HG02884 (cell line): Measurements from ENCODE around the gene RANBP6.
"Not testable (repeated sequence)": the region's sequence is repeated elsewhere in the genome, so short reads cannot be mapped to it uniquely, and the experiment has no call there.

Source experiments
- ATAC-seq: cut with Tn5 transposase; IDR thresholded peaks from one replicate; pipeline ENCODE4 v1.9.1; 2021; ENCODE audit warnings: mild to moderate bottlenecking, moderate library complexity; ENCODE audit not compliant: unreplicated experiment

Gene RANBP6

DNA sequence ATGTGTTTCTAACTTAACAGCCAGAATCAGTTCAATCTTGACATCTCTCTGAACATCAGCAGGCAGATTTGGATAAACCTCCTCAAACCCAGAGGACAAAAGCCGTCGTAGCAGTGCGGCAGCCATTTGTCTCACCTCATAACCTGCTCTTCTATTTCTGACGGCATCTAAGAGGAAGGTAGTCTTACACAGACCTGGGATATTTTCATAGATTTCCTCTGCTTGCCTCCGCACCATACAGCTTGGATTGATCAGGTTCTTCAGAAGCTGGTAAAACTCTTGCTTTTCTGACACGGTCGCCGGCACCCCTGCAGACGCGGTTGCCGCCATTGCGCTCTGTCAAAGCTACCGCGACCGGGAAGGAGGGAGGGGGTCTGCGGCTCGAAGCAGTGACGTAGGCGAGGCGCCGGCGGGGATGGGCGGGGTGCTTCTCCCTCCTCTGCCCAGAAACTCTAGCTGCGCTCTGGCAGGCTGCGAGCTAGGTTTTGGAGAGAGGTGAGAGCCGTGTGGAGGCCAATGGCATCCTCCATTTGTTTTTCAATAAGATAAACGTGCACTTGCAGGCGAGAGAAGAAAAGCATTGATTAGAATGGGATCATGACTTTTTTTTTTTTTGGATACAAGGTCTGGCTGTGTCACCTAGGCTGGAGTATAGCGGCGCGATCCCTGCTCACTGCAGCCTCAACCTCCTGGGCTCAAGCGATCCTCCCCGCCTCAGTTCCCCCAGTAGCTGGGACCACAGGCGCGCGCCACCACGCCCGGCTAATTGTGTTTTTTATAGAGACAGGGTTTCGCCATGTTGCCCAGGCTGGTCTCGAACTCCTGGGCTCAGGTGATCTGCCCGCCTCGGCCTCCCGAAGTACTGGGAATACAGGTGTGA, at the start of gene RANBP6:
TSS of gene RANBP6 (minus strand) at position 347 of the 880 bp plus-strand sequence. CDS start at position 330, 17 bp downstream.
- peak; percentile 97 for ATAC-seq

GRCh38 chr9:6063146-6063545, 47.7 kb upstream of the RANBP6 start:
- not testable (repeated sequence) for ATAC-seq

DNA sequence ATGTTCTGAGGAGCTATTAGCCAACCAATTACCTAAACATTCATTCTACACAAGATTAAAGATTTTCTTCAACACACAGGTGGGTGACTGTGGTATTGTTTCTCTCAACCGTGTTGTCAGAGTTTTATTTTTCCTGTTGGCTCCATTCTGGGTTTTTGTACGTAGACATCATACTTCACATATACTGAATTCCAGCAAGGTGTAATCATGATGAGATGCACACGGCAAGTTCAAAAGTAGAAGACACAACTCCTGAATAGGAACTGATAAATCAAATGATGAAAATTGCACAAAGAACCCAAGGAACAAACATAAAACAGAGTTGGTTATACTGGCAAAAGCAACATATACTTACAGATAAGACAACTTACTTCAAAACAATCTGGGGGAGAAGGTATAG, 40.2 kb upstream of the RANBP6 start:
- no peak for ATAC-seq

DNA sequence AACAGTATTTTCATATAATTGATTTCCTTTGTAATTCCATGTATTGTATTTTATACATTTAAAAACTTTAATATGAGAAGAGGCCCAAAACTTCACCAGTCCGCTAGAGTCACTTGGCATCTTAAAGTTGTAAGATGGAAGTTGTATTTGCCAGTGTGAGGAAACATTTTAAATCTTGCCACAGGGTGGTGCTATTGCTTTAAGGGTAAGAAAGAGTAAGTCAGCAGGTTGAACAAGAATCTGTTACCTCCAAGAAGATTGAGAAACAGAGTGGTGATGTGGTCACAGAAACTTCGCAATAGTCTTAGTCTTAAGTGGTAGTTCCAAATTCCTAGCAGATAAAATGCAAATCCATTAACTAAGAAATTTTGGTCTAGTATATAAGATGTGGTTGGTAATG, 39.8 kb upstream of the RANBP6 start:
- peak; percentile 71 for ATAC-seq

GRCh38 chr9:6054280-6055099, 39.1 kb upstream of the RANBP6 start:
- no peak for ATAC-seq

- no peak for ATAC-seq
Observed at GRCh38 chr9:6052293-6052919, 37.0 kb upstream of the RANBP6 start.

DNA sequence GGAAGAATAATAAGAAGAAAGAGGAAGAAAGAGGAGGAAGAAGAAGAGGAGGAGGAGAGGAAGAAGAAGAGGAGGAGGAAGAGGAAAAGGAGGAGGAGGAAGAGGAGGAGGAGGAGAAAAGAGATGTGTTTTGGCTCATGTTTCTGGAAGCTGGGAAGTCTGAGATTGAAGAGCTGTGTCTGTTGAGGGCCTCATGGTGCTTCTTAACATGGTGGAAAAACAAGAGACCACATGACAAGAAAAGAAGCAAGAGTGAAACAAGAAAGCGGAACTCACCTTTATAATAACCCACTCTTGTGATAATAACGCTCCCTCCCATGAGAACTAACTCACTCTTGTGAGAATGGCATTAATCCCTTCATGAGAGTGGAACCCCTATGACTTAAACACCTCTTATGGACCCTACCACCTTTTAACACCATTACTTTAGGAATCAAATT, 36.1 kb upstream of the RANBP6 start:
- peak; percentile 46 for ATAC-seq

DNA sequence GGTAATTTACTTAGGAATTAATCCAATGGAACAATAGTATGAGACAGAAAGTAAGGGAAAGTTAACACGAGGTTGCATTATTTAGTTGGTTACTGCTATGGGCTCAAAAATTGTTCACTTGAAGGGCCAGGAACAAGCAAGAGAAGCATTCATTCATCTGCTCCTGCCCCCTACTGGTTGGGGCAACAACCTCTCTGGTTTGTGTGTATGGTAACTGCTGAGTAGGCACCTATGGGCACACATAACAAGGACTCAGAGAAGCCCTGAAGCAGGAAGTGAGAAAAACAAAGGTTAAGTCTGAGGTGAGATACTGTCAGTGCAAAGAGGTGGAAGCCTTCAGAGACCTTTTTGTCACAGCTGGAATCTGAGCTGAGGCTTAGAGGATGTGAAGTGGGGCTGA, 34.4 kb upstream of the RANBP6 start:
- no peak for ATAC-seq

- no peak for ATAC-seq
Observed at GRCh38 chr9:6048039-6048438, 32.6 kb upstream of the RANBP6 start.

GRCh38 chr9:6047020-6047419, 31.6 kb upstream of the RANBP6 start:
- no peak for ATAC-seq

DNA sequence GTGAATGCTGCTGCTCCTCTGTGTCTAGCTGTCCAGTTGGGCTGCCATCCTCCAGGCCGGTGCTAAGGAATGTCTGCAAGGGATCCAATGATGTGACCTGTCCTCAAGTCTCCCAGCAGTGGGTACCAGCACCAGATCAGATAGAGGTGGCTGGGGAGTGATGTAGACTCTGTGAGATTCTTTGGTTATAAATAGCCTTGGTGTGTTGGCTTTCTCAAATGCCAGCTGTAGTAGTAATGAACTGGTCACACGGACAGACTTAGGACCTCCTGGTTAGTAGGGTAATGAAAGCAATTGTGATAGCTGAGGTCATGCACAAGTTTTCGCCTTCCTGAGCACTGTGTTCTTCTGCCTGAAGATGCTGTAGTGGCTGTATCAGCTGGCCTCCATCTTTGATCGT, 29.9 kb upstream of the RANBP6 start:
- no peak for ATAC-seq

- no peak for ATAC-seq
Observed at GRCh38 chr9:6040077-6040476, 24.7 kb upstream of the RANBP6 start.

- ATAC-seq: no peak
Observed at GRCh38 chr9:6036391-6036790, 21.0 kb upstream of the RANBP6 start.

DNA sequence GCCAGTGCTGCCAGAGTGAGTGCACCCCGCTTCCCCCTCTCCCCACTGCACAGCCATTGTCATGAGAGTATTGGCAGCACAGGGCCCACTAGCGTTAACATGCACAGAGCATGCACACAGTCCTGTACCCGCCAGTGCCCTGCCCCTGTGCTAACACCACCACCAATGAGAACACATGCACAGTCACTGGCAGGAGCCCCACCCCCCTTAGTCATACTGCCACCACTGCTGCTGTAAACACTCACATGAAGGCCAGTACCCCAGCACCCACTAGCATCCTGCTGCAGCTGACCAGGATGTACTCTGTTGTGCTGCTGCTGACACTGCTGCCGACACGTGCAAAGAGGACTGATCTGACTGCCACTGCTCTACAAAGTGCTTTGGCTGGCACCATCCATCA, 19.5 kb upstream of the RANBP6 start:
- no peak for ATAC-seq

GRCh38 chr9:6029604-6030274, 14.3 kb upstream of the RANBP6 start:
- ATAC-seq: no peak

DNA sequence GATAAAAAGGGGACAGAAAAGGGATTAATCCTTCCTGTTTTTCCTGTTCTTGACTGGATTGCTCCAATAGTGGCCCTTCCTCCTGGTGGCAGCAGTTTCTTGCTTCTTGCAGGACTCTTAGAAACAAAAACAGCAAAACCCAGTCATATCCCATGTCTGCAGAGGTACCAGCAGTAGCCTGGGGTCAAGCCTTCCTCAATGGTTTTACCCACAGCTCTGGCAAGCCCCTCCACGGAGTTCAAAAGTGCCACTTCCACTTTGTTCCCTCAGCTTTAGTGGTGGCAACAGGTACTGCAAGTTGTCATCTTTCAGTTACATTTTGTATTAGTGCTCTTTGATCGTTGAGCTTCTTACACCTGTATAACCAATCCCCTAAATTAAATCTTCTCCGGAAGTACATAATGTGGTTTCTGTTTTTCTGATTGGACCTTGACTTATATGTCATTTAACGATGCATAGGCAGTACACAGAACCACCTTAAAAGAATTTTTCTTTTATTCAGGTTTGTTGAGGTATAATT, 8.7 kb upstream of the RANBP6 start:
- no peak for ATAC-seq

- ATAC-seq: not testable (repeated sequence)
Observed at GRCh38 chr9:6016975-6017374, 1.6 kb upstream of the RANBP6 start.

DNA sequence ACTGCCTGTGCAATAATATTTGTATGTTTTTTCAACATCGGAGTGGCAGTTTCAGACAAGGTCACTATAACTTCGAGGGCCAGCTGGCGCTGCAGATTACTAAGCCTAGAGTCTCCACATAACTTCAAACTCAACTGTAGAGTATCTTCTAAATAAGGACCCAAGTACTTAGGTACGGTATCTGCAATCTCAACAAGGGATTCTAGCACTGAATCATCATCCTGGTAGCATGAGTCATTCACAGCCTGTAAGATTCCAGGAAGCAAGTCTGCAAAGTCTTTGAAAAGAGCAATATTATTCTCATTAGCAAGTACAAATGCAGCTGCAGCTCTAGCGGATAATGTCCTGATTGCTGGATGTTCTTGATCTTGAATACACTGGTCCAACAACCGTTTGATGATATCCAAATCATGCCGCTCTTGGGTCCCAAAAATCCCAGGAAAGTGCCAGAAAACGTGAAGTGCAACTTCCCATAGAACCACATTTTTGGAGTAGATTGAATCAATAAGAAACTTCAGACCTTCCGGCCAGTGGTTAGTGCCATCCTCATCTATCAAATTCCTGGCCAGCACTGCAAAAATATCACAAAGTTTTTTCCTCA, 654 bp downstream of the RANBP6 start:
- no peak for ATAC-seq

- ATAC-seq: peak; percentile 63
Observed at GRCh38 chr9:6008169-6008979, 7.0 kb downstream of the RANBP6 start.
